ENCODE data around the gene RASGEF1C.
"Not testable (repeated sequence)": the region's sequence is repeated elsewhere in the genome, so short reads cannot be mapped to it uniquely, and the experiment has no call there.

RASGEF1C gene

GRCh38 chr5:180135128-180135955, 73.7 kb downstream of the RASGEF1C start:
- DNase-seq, result no peak

- DNase-seq, result no peak
These were observed 75.0 kb downstream of the RASGEF1C start for GRCh38 chr5:180133971-180134508.

DNA sequence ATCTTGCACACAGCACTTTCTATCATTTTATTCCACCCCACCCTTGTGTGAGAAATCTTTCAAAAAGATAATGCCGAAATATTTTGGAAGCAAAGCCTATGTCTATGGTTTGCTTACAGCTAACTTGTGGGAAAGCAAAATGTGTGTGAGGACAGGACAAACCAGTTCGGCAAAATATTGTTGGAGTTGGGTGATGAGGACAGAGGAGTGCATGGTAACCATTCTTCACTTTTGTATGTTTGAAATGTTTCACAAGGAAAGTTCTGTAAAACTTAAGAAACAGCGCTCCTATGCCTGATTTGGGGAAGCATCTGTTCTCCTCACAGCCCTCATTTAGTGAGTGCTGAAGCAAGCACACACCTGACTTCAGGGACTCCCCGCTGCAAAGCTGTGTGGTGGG, 75.5 kb downstream of the RASGEF1C start:
- DNase-seq, result no peak

DNA sequence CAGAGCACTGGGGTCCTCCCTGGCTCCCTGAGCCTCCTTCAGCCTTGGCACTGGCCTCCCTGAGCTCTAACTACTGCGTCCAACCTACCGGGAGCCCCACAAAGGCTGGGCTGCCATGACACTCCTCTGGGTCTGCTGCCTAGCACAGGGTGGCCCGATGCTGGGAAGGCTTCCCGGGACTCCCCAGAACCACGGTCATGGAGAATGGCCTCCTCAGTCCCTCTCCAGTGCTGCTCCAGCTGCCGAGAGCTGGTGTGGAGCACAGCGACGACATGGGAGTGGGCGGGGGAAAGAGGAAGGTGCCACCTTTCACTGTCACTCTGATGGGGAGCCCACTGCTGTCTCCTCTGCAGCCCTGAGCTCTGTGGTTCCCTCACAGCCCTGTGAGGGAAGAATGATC, 76.0 kb downstream of the RASGEF1C start:
- DNase-seq, result no peak

- no peak for DNase-seq
These were observed 77.9 kb downstream of the RASGEF1C start for GRCh38 chr5:180130876-180131740.

- DNase-seq, result no peak
These were observed 78.6 kb downstream of the RASGEF1C start for GRCh38 chr5:180130291-180130869.

- DNase-seq, result no peak
These were observed 79.5 kb downstream of the RASGEF1C start for GRCh38 chr5:180129291-180130190.

GRCh38 chr5:180128671-180129261, 80.2 kb downstream of the RASGEF1C start:
- DNase-seq, result no peak

DNA sequence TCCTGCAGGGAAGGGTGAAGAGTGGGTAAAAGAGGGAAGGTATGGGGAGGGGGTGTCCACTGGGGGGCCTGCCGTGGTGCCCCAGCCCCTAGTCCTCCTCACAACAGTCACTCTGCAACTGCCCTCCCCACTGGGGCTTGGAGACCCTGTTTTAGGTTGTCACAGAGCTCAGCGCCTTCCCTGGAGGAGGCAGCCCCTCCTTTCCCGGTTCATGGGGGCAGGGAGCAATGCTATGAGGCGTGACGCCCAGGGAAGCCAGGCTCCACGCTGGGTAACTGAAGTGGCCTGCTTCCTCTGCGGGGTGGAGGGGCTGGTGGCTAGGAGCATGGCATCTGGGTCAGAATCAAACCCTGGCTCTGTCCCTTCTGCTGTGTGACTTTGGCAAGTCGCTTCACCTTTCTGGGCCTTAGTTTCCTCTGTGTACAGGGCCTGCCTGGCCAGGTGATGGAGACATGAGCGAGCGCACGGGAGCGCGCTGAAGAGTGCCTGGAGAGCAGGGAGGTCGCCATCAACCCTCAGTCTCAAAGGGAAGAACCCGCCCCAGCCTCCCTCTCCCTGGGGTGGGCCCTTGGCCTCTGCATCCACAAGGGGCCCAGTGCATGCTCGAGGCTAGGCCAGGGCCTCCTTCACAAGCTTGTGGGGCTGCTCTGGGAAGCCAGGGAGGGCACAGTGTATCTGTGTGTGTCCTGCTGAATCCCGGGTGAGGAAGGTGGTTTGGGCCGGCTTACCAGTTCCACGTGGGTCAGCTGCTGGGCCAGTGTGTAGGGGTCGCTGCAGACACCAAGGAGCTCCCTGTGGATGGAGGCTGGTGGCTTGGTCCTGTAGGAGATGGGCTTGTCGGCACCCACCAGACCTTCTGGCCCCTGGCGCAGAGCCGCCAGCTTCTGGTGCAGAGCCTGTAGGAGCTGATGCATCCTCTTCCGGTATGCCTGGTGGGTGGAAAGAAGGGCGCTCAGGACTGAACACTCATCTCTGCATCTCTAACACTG, 81.0 kb downstream of the RASGEF1C start:
- DNase-seq, result no peak

GRCh38 chr5:180126716-180127681, 82.0 kb downstream of the RASGEF1C start:
- DNase-seq, result peak; percentile 12

- not testable (repeated sequence) for DNase-seq
These were observed 82.9 kb downstream of the RASGEF1C start for GRCh38 chr5:180126156-180126555.

- not testable (repeated sequence) for DNase-seq
These were observed 84.3 kb downstream of the RASGEF1C start for GRCh38 chr5:180124662-180125061.

DNA sequence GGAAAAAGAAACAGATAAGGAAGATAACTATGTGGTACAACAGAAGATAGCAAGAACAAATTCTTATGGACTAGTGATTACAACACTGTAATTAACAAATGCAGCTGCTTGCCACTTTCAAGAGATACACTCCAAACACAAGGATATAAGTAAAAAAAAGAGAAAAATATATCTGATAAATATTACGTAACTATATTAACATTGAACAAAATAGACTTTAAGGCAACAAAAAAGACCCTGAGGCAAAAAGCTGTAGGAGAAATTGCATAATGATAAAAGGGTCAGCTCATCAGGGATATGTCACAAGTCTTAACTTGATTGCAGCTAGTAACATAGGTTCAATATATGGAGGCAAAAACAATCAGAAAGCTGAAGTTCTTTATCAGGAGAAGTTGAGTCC, 86.1 kb downstream of the RASGEF1C start:
- no peak for DNase-seq

GRCh38 chr5:180121826-180122413, 87.1 kb downstream of the RASGEF1C start:
- DNase-seq, result no peak

DNA sequence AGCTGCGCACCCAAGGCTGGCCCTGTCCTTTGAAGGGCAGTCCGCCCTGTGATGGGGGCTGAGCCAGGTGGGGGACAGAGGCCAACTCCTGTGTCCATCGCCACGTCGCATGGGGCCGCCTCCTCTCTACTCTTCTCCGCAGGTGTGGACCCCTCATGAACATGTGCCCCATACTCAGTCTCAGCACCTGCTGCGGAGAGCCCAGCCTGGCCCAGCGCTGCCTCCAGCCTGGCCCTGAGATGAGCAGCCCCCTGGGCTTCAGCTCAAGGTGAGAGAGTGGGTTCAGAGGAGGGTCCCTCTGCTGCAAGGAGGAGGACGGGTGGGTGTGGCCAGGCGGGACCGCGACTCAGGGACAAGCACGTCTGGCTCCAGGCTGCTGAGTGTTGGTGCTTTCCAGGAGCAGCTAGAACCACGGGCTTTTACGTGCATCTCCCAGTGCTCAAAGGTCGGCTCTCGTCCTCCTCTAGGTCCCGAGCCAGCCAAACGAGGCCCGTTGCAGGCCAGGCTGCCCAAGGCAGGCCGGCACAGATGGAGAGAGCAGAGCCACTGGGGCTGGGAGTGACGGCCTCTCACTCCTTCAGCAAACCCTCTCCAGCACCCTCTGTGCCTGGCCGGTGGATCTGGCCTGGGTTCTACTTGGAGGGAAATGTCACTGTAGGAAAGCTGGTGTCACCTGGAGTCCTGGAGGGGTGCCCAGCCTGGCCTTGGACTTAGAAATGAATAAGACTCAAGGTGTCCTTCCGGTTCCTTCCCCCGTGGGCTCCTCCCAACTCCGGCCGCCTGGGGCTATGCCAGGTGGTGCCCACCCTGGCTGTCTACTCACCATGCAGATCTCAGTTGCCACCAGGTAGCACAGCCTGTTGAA, 88.5 kb downstream of the RASGEF1C start:
- no peak for DNase-seq

GRCh38 chr5:180119903-180120236, 89.1 kb downstream of the RASGEF1C start:
- DNase-seq, result no peak

- DNase-seq, result no peak
These were observed 89.7 kb downstream of the RASGEF1C start for GRCh38 chr5:180119031-180119902.

Data from stimulated activated CD4-positive, alpha-beta T cell treated with anti-CD3 and anti-CD28 coated beads, Interleukin-12 subunit alpha, Interleukin-12 subunit beta, amount 100 ng/mL, for 4 hours (primary cell).